Smooth muscle cell (in vitro differentiated cells): Measurements from ENCODE around the gene LPIN2. TPM values are rescaled to one million over a fixed set of nuclear protein-coding genes. Genes with fewer than 3 reads are reported as not detected.

Source experiments
- DNase-seq: peaks from one replicate; lab custom pipeline; 2025; ENCODE audit not compliant: unreplicated experiment; lab: John Stamatoyannopoulos, UW
- H2AFZ ChIP-seq: fragments of 200-600 bp; sonication (generic); 2 replicates; pipeline ENCODE4 v1.6.0; 2016; ENCODE audit warnings: antibody characterized with exemption, low read depth, mild to moderate bottlenecking
- H3F3A ChIP-seq: fragments of 200-600 bp; sonication (generic); 2 replicates; pipeline ENCODE4 v1.6.0; 2017; ENCODE audit warnings: antibody characterized with exemption, low read depth
- H3K27ac ChIP-seq: fragments of 200-600 bp; sonication (generic); 2 replicates; pipeline ENCODE4 v1.5.1; 2016; ENCODE audit warnings: low read depth, mild to moderate bottlenecking
- H3K27me3 ChIP-seq: fragments of 200-600 bp; sonication (generic); 2 replicates; pipeline ENCODE4 v1.6.1; 2016; ENCODE audit warnings: low read depth, mild to moderate bottlenecking
- H3K36me3 ChIP-seq: fragments of 200-600 bp; sonication (generic); 2 replicates; pipeline ENCODE4 v1.5.1; 2016; ENCODE audit warnings: low read depth
- H3K4me1 ChIP-seq: fragments of 200-600 bp; sonication (generic); 2 replicates; pipeline ENCODE4 v1.5.1; 2016; ENCODE audit warnings: low read depth
- H3K4me2 ChIP-seq: fragments of 200-600 bp; sonication (generic); 2 replicates; pipeline ENCODE4 v1.6.0; 2016; ENCODE audit warnings: mild to moderate bottlenecking
- H3K4me3 ChIP-seq: fragments of 200-600 bp; sonication (generic); 2 replicates; pipeline ENCODE4 v1.5.1; 2016; ENCODE audit warnings: mild to moderate bottlenecking
- H3K79me2 ChIP-seq: fragments of 200-600 bp; sonication (generic); 2 replicates; pipeline ENCODE4 v1.6.0; 2016; ENCODE audit warnings: low read depth, mild to moderate bottlenecking
- H3K9ac ChIP-seq: fragments of 200-600 bp; sonication (generic); 2 replicates; pipeline ENCODE4 v1.6.0; 2016; ENCODE audit warnings: low read depth
- H3K9me3 ChIP-seq: fragments of 200-600 bp; sonication (generic); replicated peaks from 2 replicates; pipeline ENCODE4 v1.5.1; 2016; ENCODE audit warnings: low read depth
- H4K20me1 ChIP-seq: fragments of 200-600 bp; sonication (generic); 2 replicates; pipeline ENCODE4 v1.6.0; 2016; ENCODE audit warnings: low read depth
- CTCF ChIP-seq: fragments of 200-600 bp; sonication (generic); IDR thresholded peaks from 2 replicates; pipeline ENCODE4 v1.5.1; 2017; ENCODE audit warnings: borderline replicate concordance, mild to moderate bottlenecking, antibody characterized with exemption; ENCODE audit not compliant: insufficient read depth, poor library complexity, severe bottlenecking
- WGBS: methylation state at CpG from one replicate; pipeline ENCODE4 v1.1.7; 2016; ENCODE audit warnings: low lambda C conversion rate; 5-methylcytosine and 5-hydroxymethylcytosine counted together
- polyA plus RNA-seq: library from polyadenylated mRNA; unstranded; fragments of >200 nt; fragmentation: Nextera tagmentation; extraction: Ambion mirVana; gene quantifications from 2 replicates; pipeline ENCODE4 v1.2.1, GENCODE V29; 2016
- total RNA-seq: library from RNA; depleted of rRNA; stranded (reverse); fragments of >200 nt; gene quantifications from 2 replicates; pipeline ENCODE4 v1.2.3, GENCODE V29; 2014

LPIN2 gene
- total and polyA plus RNA-seq, 2 experiments from 2014 or later = 15.4 to 20.0 TPM

GRCh38 chr18:2970772-2971659 lies 41.9 kb downstream of the LPIN2 start:
- peaks cover 24% of the 10 kb centered on the region for H3K4me1 ChIP-seq
- no peaks in the 10 kb centered on the region for H3K27me3 ChIP-seq
- H3K79me2 ChIP-seq = peaks cover 82% of the 10 kb centered on the region
- no peak overlapping the region for H3K4me2 ChIP-seq
- no peak for TF ChIP-seq CTCF
- H3K36me3 ChIP-seq = no peaks in the 10 kb centered on the region
- no peak overlapping the region for H3K27ac ChIP-seq
- H3K4me3 ChIP-seq = no peak overlapping the region
- 87% methylated on average over 11 of the region's 11 CpGs for WGBS
- no peak overlapping the region for H2AFZ ChIP-seq
- no peak for DNase-seq
- no peaks in the 10 kb centered on the region for H3F3A ChIP-seq
- peaks cover 73% of the 10 kb centered on the region for H4K20me1 ChIP-seq
- no peak overlapping the region for H3K9ac ChIP-seq
- H3K9me3 ChIP-seq = no peaks in the 10 kb centered on the region

- no peak overlapping the region for H2AFZ ChIP-seq
- TF ChIP-seq CTCF = no peak
- H3K4me2 ChIP-seq = no peak overlapping the region
- no peak overlapping the region for H3K9ac ChIP-seq
- peaks cover 24% of the 10 kb centered on the region for H3K4me1 ChIP-seq
- WGBS = 94% methylated on average over 3 of the region's 3 CpGs
- no peaks in the 10 kb centered on the region for H3K9me3 ChIP-seq
- no peak overlapping the region for H3K27ac ChIP-seq
- H3K27me3 ChIP-seq = no peaks in the 10 kb centered on the region
- H3K36me3 ChIP-seq = no peaks in the 10 kb centered on the region
- H3K4me3 ChIP-seq = no peak overlapping the region
- no peaks in the 10 kb centered on the region for H3F3A ChIP-seq
- DNase-seq = no peak
- H4K20me1 ChIP-seq = peaks cover 76% of the 10 kb centered on the region
- peaks cover 83% of the 10 kb centered on the region for H3K79me2 ChIP-seq
Measured at GRCh38 chr18:2970344-2970743, 42.6 kb downstream of the LPIN2 start.

- no peak for DNase-seq
- Histone ChIP-seq H3K27me3 (no peaks in the 10 kb centered on the region), H3K36me3 (no peaks in the 10 kb centered on the region), H4K20me1 (peaks cover 76% of the 10 kb centered on the region), H3K9ac (no peak overlapping the region), H3K27ac (no peak overlapping the region), H3K4me3 (no peak overlapping the region), H3K9me3 (no peaks in the 10 kb centered on the region), H2AFZ (no peak overlapping the region), H3K4me2 (no peak overlapping the region), H3F3A (no peaks in the 10 kb centered on the region), H3K79me2 (peaks cover 83% of the 10 kb centered on the region), H3K4me1 (peaks cover 24% of the 10 kb centered on the region)
- TF ChIP-seq CTCF = no peak
- 83% methylated on average over 3 of the region's 3 CpGs for whole genome bisulfite sequencing
Measured at GRCh38 chr18:2969695-2970094, 43.2 kb downstream of the LPIN2 start.

GRCh38 chr18:2968606-2969005 lies 44.3 kb downstream of the LPIN2 start:
- Histone ChIP-seq H3K4me3 (no peak overlapping the region), H3K4me2 (no peak overlapping the region), H3K9ac (no peak overlapping the region), H3F3A (no peaks in the 10 kb centered on the region), H3K79me2 (peaks cover 83% of the 10 kb centered on the region), H3K27me3 (no peaks in the 10 kb centered on the region), H3K27ac (no peak overlapping the region), H4K20me1 (peaks cover 78% of the 10 kb centered on the region), H3K4me1 (peaks cover 24% of the 10 kb centered on the region), H2AFZ (no peak overlapping the region), H3K9me3 (no peaks in the 10 kb centered on the region), H3K36me3 (no peaks in the 10 kb centered on the region)
- no peak for TF ChIP-seq CTCF
- DNase-seq = no peak
- WGBS = 100% methylated on average over 1 of the region's 1 CpG
